H9 (cell line): Measurements from ENCODE around the gene LRRC31. TPM values are rescaled to one million over a fixed set of nuclear protein-coding genes. Genes with fewer than 3 reads are reported as not detected.

Source experiments
- DNase-seq: peaks from one replicate; pipeline ENCODE4 v3.0.0-alpha.2; 2017
- H2AFZ ChIP-seq: one replicate; pipeline ENCODE4 v1.6.1; 2013; ENCODE audit warnings: mild to moderate bottlenecking, low read length, control low read depth, moderate library complexity
- H2AK5ac ChIP-seq: 2 replicates; pipeline ENCODE4 v1.6.1; 2013; ENCODE audit warnings: low read length, control low read depth, mixed read lengths; ENCODE audit not compliant: insufficient read length
- H2BK120ac ChIP-seq: one replicate; pipeline ENCODE4 v1.6.1; 2013; ENCODE audit warnings: low read depth, mild to moderate bottlenecking, low read length, control low read depth, inconsistent platforms; ENCODE audit not compliant: poor library complexity, severe bottlenecking
- H2BK12ac ChIP-seq: 2 replicates; pipeline ENCODE4 v1.6.1; 2013; ENCODE audit warnings: low read length, control low read depth, mixed read lengths, low read depth; ENCODE audit not compliant: insufficient read length
- H2BK15ac ChIP-seq: 2 replicates; pipeline ENCODE4 v1.6.1; 2013; ENCODE audit warnings: low read depth, low read length, control low read depth
- H2BK20ac ChIP-seq: one replicate; pipeline ENCODE4 v1.6.1; 2013; ENCODE audit warnings: low read depth, mild to moderate bottlenecking, low read length, control low read depth, inconsistent platforms; ENCODE audit not compliant: poor library complexity, severe bottlenecking
- H2BK5ac ChIP-seq: 2 replicates; pipeline ENCODE4 v1.6.1; 2013; ENCODE audit warnings: low read length, control low read depth, mixed read lengths; ENCODE audit not compliant: insufficient read length
- H3K14ac ChIP-seq: 2 replicates; pipeline ENCODE4 v1.6.1; 2013; ENCODE audit warnings: low read length, control low read depth; ENCODE audit not compliant: insufficient read depth
- H3K18ac ChIP-seq: 2 replicates; pipeline ENCODE4 v1.6.1; 2013; ENCODE audit warnings: low read depth, mild to moderate bottlenecking, mixed read lengths, low read length, control low read depth; ENCODE audit not compliant: insufficient read length
- H3K23ac ChIP-seq: 2 replicates; pipeline ENCODE4 v1.6.1; 2013; ENCODE audit warnings: low read length, control low read depth, mixed read lengths, low read depth; ENCODE audit not compliant: insufficient read length
- H3K23me2 ChIP-seq: 2 replicates; pipeline ENCODE4 v1.6.1; 2013; ENCODE audit warnings: low read depth, mild to moderate bottlenecking, mixed read lengths, low read length, control low read depth; ENCODE audit not compliant: insufficient read length, poor library complexity, severe bottlenecking
- H3K27ac ChIP-seq: 2 replicates; pipeline ENCODE4 v1.5.1; 2013; ENCODE audit warnings: low read length, control low read depth, mixed read lengths, low read depth; ENCODE audit not compliant: insufficient read length
- H3K27me3 ChIP-seq: 2 replicates; pipeline ENCODE4 v1.6.1; 2013; ENCODE audit warnings: low read length, control low read depth, inconsistent platforms; ENCODE audit not compliant: insufficient read depth
- H3K4ac ChIP-seq: 2 replicates; pipeline ENCODE4 v1.6.1; 2013; ENCODE audit warnings: low read depth, mild to moderate bottlenecking, control low read depth, inconsistent platforms, low read length, moderate library complexity
- H3K4me1 ChIP-seq: 2 replicates; pipeline ENCODE4 v1.6.1; 2013; ENCODE audit warnings: low read length, control low read depth, inconsistent platforms; ENCODE audit not compliant: insufficient read depth
- H3K4me2 ChIP-seq: 2 replicates; pipeline ENCODE4 v1.6.1; 2013; ENCODE audit warnings: low read length, control low read depth, mixed read lengths; ENCODE audit not compliant: insufficient read length, insufficient read depth
- H3K56ac ChIP-seq: 2 replicates; pipeline ENCODE4 v1.6.1; 2013; ENCODE audit warnings: low read depth, mild to moderate bottlenecking, mixed read lengths, low read length, control low read depth; ENCODE audit not compliant: insufficient read length
- H3K79me1 ChIP-seq: 2 replicates; pipeline ENCODE4 v1.6.1; 2013; ENCODE audit warnings: low read depth, mild to moderate bottlenecking, moderate library complexity, low read length, control low read depth, inconsistent platforms; ENCODE audit not compliant: insufficient read depth, poor library complexity, severe bottlenecking
- H3K79me2 ChIP-seq: 2 replicates; pipeline ENCODE4 v1.6.1; 2013; ENCODE audit warnings: low read length, control low read depth, inconsistent platforms; ENCODE audit not compliant: insufficient read depth
- H3K9ac ChIP-seq: 2 replicates; pipeline ENCODE4 v1.6.1; 2013; ENCODE audit warnings: low read length, control low read depth, mixed read lengths; ENCODE audit not compliant: insufficient read length; ENCODE audit errors: extremely low read depth
- H3K9me3 ChIP-seq: one replicate; pipeline ENCODE4 v1.6.1; 2013; ENCODE audit warnings: low read depth, low read length, inconsistent platforms; ENCODE audit not compliant: control insufficient read depth
- H3T11ph ChIP-seq: one replicate; pipeline ENCODE4 v1.6.1; 2013; ENCODE audit warnings: mild to moderate bottlenecking, low read length, control low read depth, inconsistent platforms
- H4K20me1 ChIP-seq: one replicate; pipeline ENCODE4 v1.6.1; 2013; ENCODE audit not compliant: control insufficient read depth, insufficient read length, insufficient read depth
- H4K5ac ChIP-seq: 2 replicates; pipeline ENCODE4 v1.6.1; 2013; ENCODE audit warnings: low read depth, mild to moderate bottlenecking, mixed read lengths, low read length, control low read depth; ENCODE audit not compliant: insufficient read length
- H4K8ac ChIP-seq: replicated peaks from 2 replicates; pipeline ENCODE4 v1.6.1; 2013; ENCODE audit warnings: low read length, control low read depth, mixed read lengths, low read depth; ENCODE audit not compliant: insufficient read length
- H4K91ac ChIP-seq: 2 replicates; pipeline ENCODE4 v1.6.1; 2013; ENCODE audit warnings: low read depth, mild to moderate bottlenecking, moderate library complexity, mixed read lengths, low read length, control low read depth; ENCODE audit not compliant: insufficient read length
- H3K27ac Mint-ChIP-seq, 3 experiments: 2 replicates in 2 of 3; 3 replicates in 1 of 3; pipeline ENCODE4 v1.8.0; 2020 to 2021; ENCODE audit warnings: mixed read lengths in 3 of 3, mild to moderate bottlenecking in 1 of 3, moderate library complexity in 1 of 3
- H3K27me3 Mint-ChIP-seq: 2 replicates; pipeline ENCODE4 v1.8.0; 2021; ENCODE audit warnings: low read depth, mild to moderate bottlenecking, moderate library complexity, mixed read lengths
- H3K36me3 Mint-ChIP-seq, 3 experiments: 2 replicates in 2 of 3; 3 replicates in 1 of 3; pipeline ENCODE4 v1.8.0; 2020 to 2021; ENCODE audit warnings: low read depth in 3 of 3, mixed read lengths in 3 of 3; ENCODE audit not compliant: insufficient read depth in 1 of 3
- H3K4me1 Mint-ChIP-seq, 2 experiments: 2 replicates each; pipeline ENCODE4 v1.8.0; 2020; ENCODE audit warnings: mixed read lengths in 2 of 2
- H3K4me3 Mint-ChIP-seq, 2 experiments: 2 replicates in 1 of 2; 3 replicates in 1 of 2; pipeline ENCODE4 v1.8.0; 2020 to 2021; ENCODE audit warnings: mild to moderate bottlenecking in 2 of 2, mixed read lengths in 2 of 2, moderate library complexity in 1 of 2
- H3K9me3 Mint-ChIP-seq, 2 experiments: 2 replicates in 1 of 2; 3 replicates in 1 of 2; pipeline ENCODE4 v1.8.0; 2020; ENCODE audit warnings: mild to moderate bottlenecking in 2 of 2, mixed read lengths in 2 of 2, moderate library complexity in 1 of 2
- WGBS: extraction: QIAGEN DNeasy Blood & Tissue Kit; methylation state at CpG from one replicate; pipeline ENCODE4 v1.1.7; 2013; ENCODE audit warnings: missing lambda C conversion rate, low lambda C conversion rate, mixed read lengths; ENCODE audit not compliant: insufficient read length; ENCODE audit errors: extremely low coverage; 5-methylcytosine and 5-hydroxymethylcytosine counted together
- long read RNA-seq: library from polyadenylated mRNA; unstranded; transcript quantifications from one replicate; pipeline ENCODE4 v2.0.0, GENCODE V29; 2020
- total RNA-seq: library from RNA; stranded (reverse); gene quantifications from 2 replicates; pipeline ENCODE4 v1.2.1, GENCODE V29; 2021
- TF ChIP-seq, protein P1 (sequence below): fragments of 200-600 bp; sonication (generic); conservative IDR thresholded peaks from 3 replicates; pipeline ENCODE4 v1.8.0; 2021; ENCODE audit warnings: antibody characterized with exemption, mild to moderate bottlenecking

LRRC31 gene
- not detected in 2 replicates for total RNA-seq
- long read RNA-seq: 0 reads

DNA sequence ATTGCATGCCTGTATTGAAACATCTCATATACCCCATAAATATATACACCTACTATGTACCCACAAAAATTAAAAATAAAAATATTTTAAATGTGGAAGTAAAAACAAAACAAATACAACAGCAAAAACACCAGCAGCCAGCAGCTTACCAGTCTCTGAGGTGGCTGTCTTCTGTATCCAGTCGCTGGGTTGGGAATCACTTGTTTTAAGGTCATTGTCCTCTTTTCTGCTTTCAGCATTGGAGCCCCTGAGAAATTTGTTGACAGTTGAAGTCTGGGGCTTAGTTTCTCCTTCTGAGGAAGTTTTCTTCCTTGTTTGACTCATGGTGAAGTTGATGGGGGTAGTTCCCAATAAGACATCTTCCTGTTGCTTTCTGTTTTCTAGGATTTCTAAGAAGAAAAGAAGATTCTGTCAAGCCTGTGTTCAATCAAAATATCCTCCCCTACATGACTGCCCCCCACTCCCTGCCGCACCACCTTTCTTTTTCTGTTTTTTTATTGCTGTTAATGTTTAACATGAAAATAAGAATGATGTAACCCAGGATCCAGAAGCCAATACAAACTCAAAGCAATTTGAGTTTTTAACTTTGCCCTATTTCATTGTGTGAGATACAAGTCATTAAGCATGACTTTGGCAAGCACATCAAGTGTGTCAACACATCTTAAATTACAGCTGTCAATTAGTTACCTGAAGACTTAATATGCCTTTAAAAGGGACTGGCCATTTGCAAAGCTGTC, at the start of gene LRRC31:
Gene LRRC31, minus strand, starts transcription at position 452 of the 737 bp plus-strand sequence. Its CDS starts 128 bp downstream, at position 324.
- Histone ChIP-seq H2AK5ac (no peak within 1 kb of the TSS), H3K9me3 (no peaks in the 10 kb centered on the region), H3K27ac (no peak within 1 kb of the TSS), H3K18ac (no peak within 1 kb of the TSS), H3K4ac (no peak within 1 kb of the TSS), H3K4me1 (no peaks in the 10 kb centered on the region; the same call in 1 of the 2 replicates), H4K20me1 (no peaks in the 10 kb centered on the region), H3K27me3 (no peaks in the 10 kb centered on the region), H3T11ph (no peak within 1 kb of the TSS), H3K56ac (no peak within 1 kb of the TSS), H3K23me2 (no peaks in the 10 kb centered on the region), H3K79me2 (no peaks in the 10 kb centered on the region), H4K8ac (no peak within 1 kb of the TSS), H2AFZ (no peak within 1 kb of the TSS), H4K5ac (no peak within 1 kb of the TSS), H2BK120ac (no peak within 1 kb of the TSS), H2BK5ac (no peak within 1 kb of the TSS), H2BK20ac (no peak within 1 kb of the TSS), H3K14ac (no peak within 1 kb of the TSS), H3K79me1 (no peaks in the 10 kb centered on the region), H3K4me2 (no peak within 1 kb of the TSS), H3K9ac (no peak within 1 kb of the TSS), H2BK15ac (no peak within 1 kb of the TSS), H3K23ac (no peak within 1 kb of the TSS), H4K91ac (no peak within 1 kb of the TSS), H2BK12ac (no peak within 1 kb of the TSS)
- Mint-ChIP-seq H3K27ac (no peak within 1 kb of the TSS), H3K36me3 (peaks cover 0 to under 1% (median 0%) of the 10 kb centered on the region in 3 experiments; a peak in 1 of 7 replicates), H3K9me3 (peaks cover 0 to under 1% of the 10 kb centered on the region in 2 experiments; a peak in 3 of 5 replicates), H3K4me3 (no peak within 1 kb of the TSS), H3K4me1 (peaks cover 9 to 10% of the 10 kb centered on the region in 2 experiments), H3K27me3 (no peaks in the 10 kb centered on the region)
- TF ChIP-seq, protein P1, sequence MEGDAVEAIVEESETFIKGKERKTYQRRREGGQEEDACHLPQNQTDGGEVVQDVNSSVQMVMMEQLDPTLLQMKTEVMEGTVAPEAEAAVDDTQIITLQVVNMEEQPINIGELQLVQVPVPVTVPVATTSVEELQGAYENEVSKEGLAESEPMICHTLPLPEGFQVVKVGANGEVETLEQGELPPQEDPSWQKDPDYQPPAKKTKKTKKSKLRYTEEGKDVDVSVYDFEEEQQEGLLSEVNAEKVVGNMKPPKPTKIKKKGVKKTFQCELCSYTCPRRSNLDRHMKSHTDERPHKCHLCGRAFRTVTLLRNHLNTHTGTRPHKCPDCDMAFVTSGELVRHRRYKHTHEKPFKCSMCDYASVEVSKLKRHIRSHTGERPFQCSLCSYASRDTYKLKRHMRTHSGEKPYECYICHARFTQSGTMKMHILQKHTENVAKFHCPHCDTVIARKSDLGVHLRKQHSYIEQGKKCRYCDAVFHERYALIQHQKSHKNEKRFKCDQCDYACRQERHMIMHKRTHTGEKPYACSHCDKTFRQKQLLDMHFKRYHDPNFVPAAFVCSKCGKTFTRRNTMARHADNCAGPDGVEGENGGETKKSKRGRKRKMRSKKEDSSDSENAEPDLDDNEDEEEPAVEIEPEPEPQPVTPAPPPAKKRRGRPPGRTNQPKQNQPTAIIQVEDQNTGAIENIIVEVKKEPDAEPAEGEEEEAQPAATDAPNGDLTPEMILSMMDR: no peak
- WGBS: no CpG with 5 or more reads among the region's 2 CpGs
- DNase-seq: no peak
